Epithelial cell of esophagus (primary cell): ENCODE data around the gene FOXR1.
A peak's percentile ranks its signal among the peaks of the same experiment; 100 is the strongest.

ENCODE experiments used
- DNase-seq: peaks from one replicate; pipeline ENCODE4 v3.0.0; 2010; ENCODE audit warnings: low read depth
- H3K4me3 ChIP-seq: 2 replicates; pipeline ENCODE4 v1.5.1; 2011; ENCODE audit warnings: mild to moderate bottlenecking, low read length, control low read depth
- CTCF ChIP-seq: IDR thresholded peaks from 2 replicates; pipeline ENCODE4 v1.5.1; 2011; ENCODE audit warnings: low read depth, mild to moderate bottlenecking, low read length, control low read depth, inconsistent platforms; ENCODE audit not compliant: insufficient read depth; ENCODE audit errors: missing control alignments

Gene FOXR1

GRCh38 chr11:118933486-118933885, 38.1 kb upstream of the FOXR1 start:
- H3K4me3 ChIP-seq = no peak overlapping the region
- TF ChIP-seq CTCF = no peak
- DNase-seq = peak; percentile 55

DNA sequence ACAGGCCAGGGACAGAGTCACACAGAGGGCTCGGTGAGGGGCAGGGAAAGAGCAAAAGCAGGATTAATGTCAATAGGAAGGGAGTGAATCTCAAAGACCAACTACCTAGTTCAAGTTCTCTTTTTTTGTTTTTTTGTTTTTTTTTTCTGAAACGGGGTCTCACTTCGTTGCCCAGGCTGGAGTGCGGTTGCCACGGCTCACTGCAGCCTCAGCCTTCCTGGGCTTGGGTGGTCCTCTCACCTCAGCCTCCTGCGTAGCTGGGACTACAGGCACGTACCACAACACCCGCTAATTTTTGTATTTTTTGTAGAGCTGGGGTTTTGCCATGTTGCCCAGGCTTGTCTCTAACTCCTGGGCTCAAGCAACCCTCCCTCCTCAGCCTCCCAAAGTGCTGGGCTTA, 36.2 kb upstream of the FOXR1 start:
- no peak for DNase-seq

GRCh38 chr11:118938491-118939403, 32.8 kb upstream of the FOXR1 start:
- TF ChIP-seq CTCF = no peak
- no peak overlapping the region for H3K4me3 ChIP-seq

More for the DNA sequence above, 36.2 kb upstream of the FOXR1 start:
- no peak overlapping the region for H3K4me3 ChIP-seq
- no peak for TF ChIP-seq CTCF

GRCh38 chr11:118939404-118939915, 32.1 kb upstream of the FOXR1 start:
- no peak for TF ChIP-seq CTCF
- no peak for DNase-seq
- no peak overlapping the region for H3K4me3 ChIP-seq

More at GRCh38 chr11:118938491-118939403, 32.8 kb upstream of the FOXR1 start:
- peak; percentile 93 for DNase-seq

DNA sequence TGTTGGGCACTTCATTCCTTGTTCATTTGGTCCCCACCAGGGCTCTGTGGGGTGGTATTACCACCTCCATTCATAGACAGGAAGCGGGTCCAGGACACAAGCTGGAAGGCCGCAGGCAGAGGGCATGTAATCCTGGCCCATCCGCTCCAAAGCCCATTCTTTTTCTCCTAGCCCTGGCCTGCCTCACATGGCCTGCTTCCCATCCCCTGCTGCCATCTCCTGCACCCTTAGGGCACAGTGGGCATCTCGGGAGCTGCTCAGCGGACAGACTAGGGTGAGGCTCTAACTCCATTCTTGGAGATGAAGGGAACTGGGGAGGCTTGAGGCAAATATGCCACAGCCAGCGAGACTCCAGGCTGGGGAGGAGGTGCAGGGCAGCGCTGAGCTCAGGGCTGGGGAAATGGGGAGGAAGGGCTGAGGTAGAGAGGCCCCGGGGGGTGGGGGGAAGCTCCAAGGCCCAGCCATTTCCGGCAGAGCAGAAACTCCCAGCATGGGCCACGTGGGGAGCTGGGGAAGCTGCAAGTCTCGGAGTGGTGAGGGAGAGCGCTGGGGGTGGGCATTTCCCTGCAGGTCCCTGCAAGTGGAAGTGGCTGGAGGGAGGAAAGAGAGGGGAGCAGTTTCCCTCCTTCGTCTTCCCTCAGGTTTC, 31.5 kb upstream of the FOXR1 start:
- no peak for DNase-seq
- no peak overlapping the region for H3K4me3 ChIP-seq
- TF ChIP-seq CTCF = no peak

GRCh38 chr11:118947091-118947490, 24.5 kb upstream of the FOXR1 start:
- TF ChIP-seq CTCF = no peak
- no peak for DNase-seq
- H3K4me3 ChIP-seq = no peak overlapping the region
